ENCODE results near the gene ABHD1. TPM values are rescaled to one million over a fixed set of nuclear protein-coding genes. Genes with fewer than 3 reads are reported as not detected.

Gene ABHD1
- total RNA-seq, 1 donor from 2014 or later, result not detected

DNA sequence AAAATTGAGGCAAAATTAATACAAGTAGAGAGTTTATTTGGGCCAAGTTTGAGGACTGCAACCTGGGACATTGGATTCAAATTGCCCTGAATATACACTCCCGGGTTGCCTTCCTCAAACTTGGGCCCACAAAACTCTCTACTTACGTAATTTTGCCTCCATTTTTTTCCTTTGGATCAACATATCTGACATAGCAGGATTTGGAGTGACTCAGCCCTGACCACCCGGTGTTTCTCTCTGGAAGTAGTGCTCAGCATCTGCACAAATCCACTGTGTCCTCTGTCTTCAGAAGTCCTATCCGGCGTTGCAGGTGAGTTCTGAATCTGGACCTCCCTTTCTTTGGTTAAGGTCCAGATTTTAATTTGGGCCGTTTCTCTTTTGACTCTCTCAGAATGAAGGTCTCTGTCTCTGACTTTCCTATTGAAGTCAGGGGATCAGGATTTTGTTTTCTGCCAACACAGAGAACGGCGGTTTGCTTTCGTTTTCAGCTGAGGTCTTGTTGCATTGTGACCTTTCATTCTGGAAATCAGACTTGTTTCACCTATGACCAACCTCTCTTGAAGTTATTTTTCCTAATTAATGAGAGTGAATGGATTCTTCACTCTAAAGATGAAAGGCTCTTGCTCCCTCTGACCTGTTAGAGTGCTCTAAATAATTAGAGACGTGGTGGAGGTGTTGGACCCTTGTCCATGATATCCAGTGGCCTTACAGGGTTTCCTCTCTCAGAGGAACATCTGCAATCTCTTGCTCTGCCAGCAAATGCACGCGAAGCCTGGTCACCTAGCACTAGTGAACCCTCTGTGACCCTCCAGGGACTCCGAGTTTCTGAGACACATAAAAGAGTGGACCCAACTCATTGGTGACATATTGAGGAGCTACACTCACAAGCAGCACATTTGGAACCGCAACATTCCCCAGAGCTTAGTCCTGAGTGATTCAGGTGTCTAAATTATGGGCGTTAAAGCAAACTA lies 38.8 kb downstream of the ABHD1 start:
- intact Hi-C loops (cut with DNase I), result no loop called here
- no peak for DNase-seq (ENCODE audit: extremely low spot score in 2 of 2)
- Histone ChIP-seq H3K27me3 (no peaks in the 10 kb centered on the region), H3K4me3 (no peak overlapping the region), H3K27ac (no peak overlapping the region), H3K4me1 (no peaks in the 10 kb centered on the region), H3K36me3 (no peaks in the 10 kb centered on the region), H3K9me3 (no peaks in the 10 kb centered on the region)
- TF ChIP-seq POLR2A (IDR thresholded peaks at IDR 0.05) (no peak), POLR2AphosphoS5 (IDR thresholded peaks at IDR 0.05; ENCODE audit: insufficient read depth in 1 of 2, low read depth in 1 of 2) (no peak)
- TF ChIP-seq, protein P1, sequence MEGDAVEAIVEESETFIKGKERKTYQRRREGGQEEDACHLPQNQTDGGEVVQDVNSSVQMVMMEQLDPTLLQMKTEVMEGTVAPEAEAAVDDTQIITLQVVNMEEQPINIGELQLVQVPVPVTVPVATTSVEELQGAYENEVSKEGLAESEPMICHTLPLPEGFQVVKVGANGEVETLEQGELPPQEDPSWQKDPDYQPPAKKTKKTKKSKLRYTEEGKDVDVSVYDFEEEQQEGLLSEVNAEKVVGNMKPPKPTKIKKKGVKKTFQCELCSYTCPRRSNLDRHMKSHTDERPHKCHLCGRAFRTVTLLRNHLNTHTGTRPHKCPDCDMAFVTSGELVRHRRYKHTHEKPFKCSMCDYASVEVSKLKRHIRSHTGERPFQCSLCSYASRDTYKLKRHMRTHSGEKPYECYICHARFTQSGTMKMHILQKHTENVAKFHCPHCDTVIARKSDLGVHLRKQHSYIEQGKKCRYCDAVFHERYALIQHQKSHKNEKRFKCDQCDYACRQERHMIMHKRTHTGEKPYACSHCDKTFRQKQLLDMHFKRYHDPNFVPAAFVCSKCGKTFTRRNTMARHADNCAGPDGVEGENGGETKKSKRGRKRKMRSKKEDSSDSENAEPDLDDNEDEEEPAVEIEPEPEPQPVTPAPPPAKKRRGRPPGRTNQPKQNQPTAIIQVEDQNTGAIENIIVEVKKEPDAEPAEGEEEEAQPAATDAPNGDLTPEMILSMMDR (IDR thresholded peaks at IDR 0.05), result no peak

DNA sequence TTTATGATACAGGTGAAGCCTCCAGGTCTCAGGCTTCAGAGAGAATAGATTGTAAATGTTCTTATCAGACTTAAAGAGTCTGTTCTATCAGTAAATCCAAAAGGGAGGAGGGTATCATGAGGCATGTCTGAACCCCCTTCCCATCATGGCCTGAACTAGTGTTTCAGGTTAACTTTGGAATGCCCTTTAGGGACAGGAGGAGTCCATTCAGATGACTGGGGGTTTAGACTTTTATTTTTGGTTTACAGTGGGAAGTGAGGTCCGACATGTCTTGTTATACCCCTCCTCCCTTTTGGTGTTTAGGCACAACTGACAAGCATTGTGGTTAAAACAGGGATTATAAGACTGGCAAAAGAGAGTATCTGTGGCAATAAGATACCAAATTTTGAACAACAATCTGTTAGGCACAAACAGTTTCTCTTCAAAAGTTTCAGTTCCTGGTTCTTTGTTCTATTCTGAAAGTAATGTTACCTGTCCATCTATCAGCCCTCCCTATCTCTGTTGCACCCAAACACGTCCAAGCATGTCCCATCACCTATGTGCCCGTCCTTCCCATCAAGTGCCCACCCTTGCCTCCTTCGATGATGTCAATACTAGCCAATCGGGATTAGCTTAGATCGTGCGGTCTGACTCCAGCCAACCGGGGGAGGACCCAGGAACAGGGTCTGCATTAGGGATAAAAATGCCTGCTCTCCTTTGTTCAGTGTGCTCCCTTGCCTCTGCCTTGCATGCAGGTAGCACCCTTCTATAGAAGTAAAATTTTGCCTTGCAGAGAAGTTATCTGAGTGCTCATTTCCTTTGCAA lies 41.5 kb downstream of the ABHD1 start:
- Histone ChIP-seq H3K36me3 (no peaks in the 10 kb centered on the region), H3K9me3 (no peaks in the 10 kb centered on the region), H3K4me1 (no peaks in the 10 kb centered on the region), H3K4me3 (no peak overlapping the region), H3K27me3 (no peaks in the 10 kb centered on the region), H3K27ac (no peak overlapping the region)
- intact Hi-C loops (cut with DNase I), result no loop called here
- TF ChIP-seq POLR2A (IDR thresholded peaks at IDR 0.05), result no peak
- TF ChIP-seq, protein P1 (IDR thresholded peaks at IDR 0.05), result no peak
- no peak for TF ChIP-seq POLR2AphosphoS5 (IDR thresholded peaks at IDR 0.05; ENCODE audit: insufficient read depth in 1 of 2, low read depth in 1 of 2)
- no peak for DNase-seq (ENCODE audit: extremely low spot score in 2 of 2)

DNA sequence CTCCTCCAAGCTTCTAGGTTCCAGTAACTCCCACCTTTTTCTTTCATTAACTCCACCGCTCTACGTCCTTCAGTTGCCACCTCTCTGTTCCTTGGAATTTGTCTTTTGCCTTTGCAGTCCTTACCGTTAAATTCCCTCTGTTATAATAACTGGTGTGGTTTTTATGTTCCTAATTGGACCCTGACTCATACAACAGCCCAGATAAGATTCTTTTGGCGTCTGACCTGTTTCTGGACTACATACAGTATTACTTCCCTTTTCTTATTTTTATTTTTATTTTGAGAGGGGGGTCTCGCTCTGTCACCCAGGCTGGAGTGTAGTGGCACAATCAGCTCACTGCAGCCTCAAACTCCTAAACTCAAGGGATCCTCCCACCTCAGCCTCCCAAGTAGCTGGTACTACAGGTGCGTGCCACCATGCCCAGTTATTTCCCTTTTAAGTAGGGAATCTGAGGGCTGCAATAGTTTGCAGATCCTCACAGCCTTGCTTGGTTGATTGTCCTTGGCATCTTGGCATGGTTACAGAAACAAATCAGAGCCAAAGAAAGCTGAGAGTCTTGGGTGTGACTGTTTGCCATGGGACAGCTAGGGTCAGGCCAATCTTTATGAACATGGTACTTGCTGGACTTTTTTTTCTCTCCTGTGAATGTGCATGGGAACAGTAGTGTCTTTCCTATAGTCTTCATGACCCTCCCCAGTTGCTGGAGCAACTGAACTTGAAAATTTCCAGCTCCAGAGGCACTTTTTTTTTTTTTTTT lies 47.1 kb downstream of the ABHD1 start:
- TF ChIP-seq, protein P1 (IDR thresholded peaks at IDR 0.05), result no peak
- TF ChIP-seq POLR2A (IDR thresholded peaks at IDR 0.05) (no peak), POLR2AphosphoS5 (IDR thresholded peaks at IDR 0.05; ENCODE audit: insufficient read depth in 1 of 2, low read depth in 1 of 2) (no peak)
- H3K4me1 ChIP-seq, result no peaks in the 10 kb centered on the region
- intact Hi-C loops (cut with DNase I), result no loop called here
- H3K36me3 ChIP-seq, result no peaks in the 10 kb centered on the region
- H3K27ac ChIP-seq, result no peak overlapping the region
- DNase-seq (ENCODE audit: extremely low spot score in 2 of 2), result no peak
- H3K4me3 ChIP-seq, result no peak overlapping the region
- no peaks in the 10 kb centered on the region for H3K27me3 ChIP-seq
- H3K9me3 ChIP-seq, result no peaks in the 10 kb centered on the region

DNA sequence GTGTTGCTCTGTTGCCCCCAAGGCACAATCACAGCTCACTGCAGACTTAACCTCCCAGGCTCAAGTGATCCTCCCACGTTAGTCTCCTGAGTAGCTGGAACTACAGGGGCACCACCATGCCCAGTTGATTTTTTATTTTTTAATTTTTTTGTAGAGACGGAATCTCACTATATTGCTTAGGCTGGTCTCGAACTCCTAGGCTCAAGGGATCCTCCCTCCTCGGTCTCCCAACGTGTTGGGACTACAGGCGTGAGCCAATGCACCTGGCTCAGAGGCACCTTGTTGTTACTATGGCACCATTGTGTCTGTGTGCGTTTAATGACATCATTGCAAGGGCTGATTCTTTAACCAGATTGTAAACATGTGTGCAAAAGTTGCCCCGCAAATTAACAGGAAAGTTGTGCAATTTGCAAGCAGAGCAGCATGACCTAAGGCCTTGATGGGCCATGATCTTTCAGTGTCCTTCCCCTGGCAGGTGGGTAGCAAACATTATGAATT lies 47.8 kb downstream of the ABHD1 start:
- no peaks in the 10 kb centered on the region for H3K4me1 ChIP-seq
- no peak overlapping the region for H3K4me3 ChIP-seq
- no peak for DNase-seq (ENCODE audit: extremely low spot score in 2 of 2)
- no peak overlapping the region for H3K27ac ChIP-seq
- H3K27me3 ChIP-seq, result no peaks in the 10 kb centered on the region
- intact Hi-C loops (cut with DNase I), result no loop called here
- no peaks in the 10 kb centered on the region for H3K36me3 ChIP-seq
- TF ChIP-seq, protein P1 (IDR thresholded peaks at IDR 0.05), result no peak
- no peak for TF ChIP-seq POLR2AphosphoS5 (IDR thresholded peaks at IDR 0.05; ENCODE audit: insufficient read depth in 1 of 2, low read depth in 1 of 2)
- TF ChIP-seq POLR2A (IDR thresholded peaks at IDR 0.05), result no peak
- H3K9me3 ChIP-seq, result no peaks in the 10 kb centered on the region

Measured in vagina (tissue), 2 donors.